Transverse colon (tissue), 4 donors: ENCODE measurements around the gene TCF19. TPM values are rescaled to one million over a fixed set of nuclear protein-coding genes. Genes with fewer than 3 reads are reported as not detected.
A peak's percentile ranks its signal among the peaks of the same experiment; 100 is the strongest.

Experiments
- DNase-seq: peaks from one replicate; pipeline ENCODE4 v3.0.0-alpha.2; 2019
- H3K27ac ChIP-seq, 4 donors: fragments of 200-600 bp; sonication (generic); 2 replicates each; pipeline ENCODE4 v1.5.1; 2016 to 2018; ENCODE audit warnings: inconsistent platforms in 4 of 4
- H3K27me3 ChIP-seq: fragments of 200-600 bp; sonication (generic); 2 replicates; pipeline ENCODE4 v1.5.1; 2017; ENCODE audit warnings: inconsistent platforms
- H3K36me3 ChIP-seq, 4 donors: fragments of 200-600 bp; sonication (generic); 2 replicates each; pipeline ENCODE4 v1.5.1; 2017 to 2019; ENCODE audit warnings: inconsistent platforms in 4 of 4
- H3K4me1 ChIP-seq, 4 donors: fragments of 200-600 bp; sonication (generic); 2 replicates each; pipeline ENCODE4 v1.5.1; 2017 to 2020; ENCODE audit warnings: inconsistent platforms in 4 of 4
- H3K4me3 ChIP-seq, 4 donors: fragments of 200-600 bp; sonication (generic); 1 replicate in 1 of 4; 2 replicates in 3 of 4; pipeline versions ENCODE4 v1.5.1 to v1.6.1; 2017 to 2019; ENCODE audit warnings: inconsistent platforms in 4 of 4
- H3K9me3 ChIP-seq, 2 donors: fragments of 200-600 bp; sonication (generic); 2 replicates each; pipeline ENCODE4 v1.5.1; 2017 to 2019; ENCODE audit warnings: inconsistent platforms in 2 of 2
- EP300 ChIP-seq: sonication (generic); formaldehyde crosslinking; IDR thresholded peaks from one replicate; pipeline ENCODE4 v1.6.1; 2017; ENCODE audit warnings: antibody characterized with exemption, low read depth
- POLR2A ChIP-seq: fragments of 450-650 bp; IDR thresholded peaks from one replicate; pipeline ENCODE4 v1.6.1; 2016; ENCODE audit warnings: antibody characterized with exemption, mild to moderate bottlenecking, moderate library complexity
- POLR2AphosphoS5 ChIP-seq, 3 donors: sonication (generic); formaldehyde crosslinking; IDR thresholded peaks; one replicate each; pipeline ENCODE4 v1.6.1; 2016; ENCODE audit warnings: antibody characterized with exemption in 3 of 3
- WGBS, 2 donors: methylation state at CpG; one replicate each; pipeline ENCODE4 v1.1.5; 2018; ENCODE audit warnings: low coverage in 1 of 2; 5-methylcytosine and 5-hydroxymethylcytosine counted together
- in situ Hi-C, 4 donors: fragments of 200-750 bp; cut with MboI; loops; one replicate each; pipeline versions ENCODE4 v1.15.0 to v1.15.1; 2017; ENCODE audit warnings: low sequenced_read_pairs in 3 of 4, low pct_ligation_motif_present in 1 of 4, low pct_unique_long_range_greater_than_20kb in 1 of 4
- intact Hi-C: fragments of 100-400 bp; cut with DNase I; formaldehyde crosslinking; loops from one replicate; pipeline ENCODE4 v1.15.1; 2023; ENCODE audit warnings: low total_unique reads
- total RNA-seq, 4 donors: library from RNA; depleted of rRNA; stranded (reverse); fragments of >200 nt; gene quantifications; one replicate each; pipeline ENCODE4 v1.1.0, GENCODE V29; 2016
- TF ChIP-seq, protein P1 (sequence below), 5 experiments: fragments of 200-600 bp in 3 of 5; fragments of 450-650 bp in 2 of 5; sonication (generic) in 3 of 5; IDR thresholded peaks; 1 replicate in 2 of 5; 2 replicates in 3 of 5; pipeline ENCODE4 v1.5.1; 2016 to 2017; ENCODE audit warnings: antibody characterized with exemption in 5 of 5, inconsistent platforms in 3 of 5, mild to moderate bottlenecking in 2 of 5, moderate library complexity in 1 of 5

Gene TCF19
- total RNA-seq, 4 donors from 2014 or later = 1.6 to 5.2 (median 3.1) TPM

DNA sequence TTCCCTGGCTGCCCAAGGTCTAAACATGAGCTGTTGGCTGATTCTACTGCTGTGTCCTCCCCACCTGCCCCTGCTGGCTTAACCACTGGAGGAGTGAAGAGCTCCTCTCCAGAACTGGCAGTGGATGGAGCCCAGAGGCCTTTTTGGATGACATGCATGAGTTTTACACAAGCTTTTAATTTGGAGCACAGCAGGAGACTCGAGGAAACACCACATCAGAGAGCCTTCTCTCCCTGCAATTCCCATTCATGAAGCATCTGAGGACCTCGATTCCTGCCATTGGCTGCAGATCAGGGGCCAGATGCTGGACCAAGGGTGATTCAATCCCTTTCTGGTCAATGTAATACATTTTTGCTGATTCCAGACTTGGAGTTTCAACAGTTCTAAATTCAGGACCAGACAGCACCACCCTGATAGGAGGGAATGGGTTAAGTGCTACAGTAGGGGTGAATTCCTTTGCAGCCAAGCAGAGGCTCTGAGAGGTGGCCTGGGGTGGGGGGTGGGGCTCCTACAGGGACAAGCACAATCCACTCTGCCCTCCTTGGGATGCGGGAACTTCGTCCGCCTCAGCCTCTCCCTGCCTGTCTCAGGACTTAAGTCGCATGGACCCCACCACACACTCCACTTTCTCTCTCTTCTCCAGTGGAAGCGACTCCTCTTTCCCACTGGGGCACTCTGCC, 44.4 kb upstream of the TCF19 start:
- WGBS, 2 donors = 81% methylated on average over 7 of the region's 7 CpGs; no CpG with 5 or more reads in 1 of the 2 donors
- intact Hi-C loops = no loop called here
- H3K4me3 ChIP-seq = no peak overlapping the region
- H3K36me3 ChIP-seq = no peaks in the 10 kb centered on the region
- no peaks in the 10 kb centered on the region for H3K9me3 ChIP-seq
- in situ Hi-C loops = no loop called here
- no peaks in the 10 kb centered on the region for H3K27me3 ChIP-seq
- H3K4me1 ChIP-seq = peaks cover 12 to 21% (median 17%) of the 10 kb centered on the region in 4 donors
- no peak for DNase-seq
- TF ChIP-seq, protein P1, sequence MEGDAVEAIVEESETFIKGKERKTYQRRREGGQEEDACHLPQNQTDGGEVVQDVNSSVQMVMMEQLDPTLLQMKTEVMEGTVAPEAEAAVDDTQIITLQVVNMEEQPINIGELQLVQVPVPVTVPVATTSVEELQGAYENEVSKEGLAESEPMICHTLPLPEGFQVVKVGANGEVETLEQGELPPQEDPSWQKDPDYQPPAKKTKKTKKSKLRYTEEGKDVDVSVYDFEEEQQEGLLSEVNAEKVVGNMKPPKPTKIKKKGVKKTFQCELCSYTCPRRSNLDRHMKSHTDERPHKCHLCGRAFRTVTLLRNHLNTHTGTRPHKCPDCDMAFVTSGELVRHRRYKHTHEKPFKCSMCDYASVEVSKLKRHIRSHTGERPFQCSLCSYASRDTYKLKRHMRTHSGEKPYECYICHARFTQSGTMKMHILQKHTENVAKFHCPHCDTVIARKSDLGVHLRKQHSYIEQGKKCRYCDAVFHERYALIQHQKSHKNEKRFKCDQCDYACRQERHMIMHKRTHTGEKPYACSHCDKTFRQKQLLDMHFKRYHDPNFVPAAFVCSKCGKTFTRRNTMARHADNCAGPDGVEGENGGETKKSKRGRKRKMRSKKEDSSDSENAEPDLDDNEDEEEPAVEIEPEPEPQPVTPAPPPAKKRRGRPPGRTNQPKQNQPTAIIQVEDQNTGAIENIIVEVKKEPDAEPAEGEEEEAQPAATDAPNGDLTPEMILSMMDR (IDR thresholded peaks at IDR 0.05) = no peak
- no peak for TF ChIP-seq POLR2A
- TF ChIP-seq POLR2AphosphoS5 (IDR thresholded peaks at IDR 0.05) = no peak
- no peak for TF ChIP-seq EP300
- peak overlapping the region; percentile 60 to 79 (median 76) for H3K27ac ChIP-seq

DNA sequence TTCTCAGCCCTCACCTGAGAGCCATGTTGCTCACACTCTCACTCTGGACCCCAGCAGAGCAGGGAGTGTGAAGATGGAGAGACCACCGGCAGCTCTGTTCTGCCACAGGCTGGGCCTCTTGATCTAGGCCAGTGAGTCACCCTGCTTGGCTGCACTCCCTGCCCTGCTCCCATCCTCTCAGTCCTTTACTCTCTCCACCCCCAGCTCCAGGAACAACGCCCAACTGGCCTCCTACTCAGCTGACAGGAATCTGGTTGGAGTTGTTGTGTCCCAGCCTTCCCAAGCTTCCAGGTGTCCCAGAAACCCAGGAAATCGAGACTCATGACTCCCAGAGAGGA, 43.9 kb upstream of the TCF19 start, which contains the start of gene PSORS1C1:
TSS of gene PSORS1C1 (plus strand) at position 260 of the 338 bp plus-strand sequence. CDS start 14,833 bp downstream, outside the sequence.
- WGBS, 2 donors = 5% methylated on average over 3 of the region's 3 CpGs; no CpG with 5 or more reads in 1 of the 2 donors
- H3K4me3 ChIP-seq = peak within 1 kb of the TSS in 2 of 4 donors; percentile 12 to 43
- no peaks in the 10 kb centered on the region for H3K27me3 ChIP-seq
- TF ChIP-seq EP300 (no peak), POLR2A (peak; percentile 43), POLR2AphosphoS5 (IDR thresholded peaks at IDR 0.05) (peak in 2 of 3 donors; percentile 54 to 74)
- TF ChIP-seq, protein P1 (IDR thresholded peaks at IDR 0.05) = no peak
- no peaks in the 10 kb centered on the region for H3K36me3 ChIP-seq
- intact Hi-C loops (no loop called here), in situ Hi-C loops (no loop called here)
- H3K9me3 ChIP-seq = no peaks in the 10 kb centered on the region
- peaks cover 12 to 21% (median 17%) of the 10 kb centered on the region in 4 donors for H3K4me1 ChIP-seq
- peak; percentile 88 for DNase-seq
- peak within 1 kb of the TSS; percentile 60 to 79 (median 76) for H3K27ac ChIP-seq

DNA sequence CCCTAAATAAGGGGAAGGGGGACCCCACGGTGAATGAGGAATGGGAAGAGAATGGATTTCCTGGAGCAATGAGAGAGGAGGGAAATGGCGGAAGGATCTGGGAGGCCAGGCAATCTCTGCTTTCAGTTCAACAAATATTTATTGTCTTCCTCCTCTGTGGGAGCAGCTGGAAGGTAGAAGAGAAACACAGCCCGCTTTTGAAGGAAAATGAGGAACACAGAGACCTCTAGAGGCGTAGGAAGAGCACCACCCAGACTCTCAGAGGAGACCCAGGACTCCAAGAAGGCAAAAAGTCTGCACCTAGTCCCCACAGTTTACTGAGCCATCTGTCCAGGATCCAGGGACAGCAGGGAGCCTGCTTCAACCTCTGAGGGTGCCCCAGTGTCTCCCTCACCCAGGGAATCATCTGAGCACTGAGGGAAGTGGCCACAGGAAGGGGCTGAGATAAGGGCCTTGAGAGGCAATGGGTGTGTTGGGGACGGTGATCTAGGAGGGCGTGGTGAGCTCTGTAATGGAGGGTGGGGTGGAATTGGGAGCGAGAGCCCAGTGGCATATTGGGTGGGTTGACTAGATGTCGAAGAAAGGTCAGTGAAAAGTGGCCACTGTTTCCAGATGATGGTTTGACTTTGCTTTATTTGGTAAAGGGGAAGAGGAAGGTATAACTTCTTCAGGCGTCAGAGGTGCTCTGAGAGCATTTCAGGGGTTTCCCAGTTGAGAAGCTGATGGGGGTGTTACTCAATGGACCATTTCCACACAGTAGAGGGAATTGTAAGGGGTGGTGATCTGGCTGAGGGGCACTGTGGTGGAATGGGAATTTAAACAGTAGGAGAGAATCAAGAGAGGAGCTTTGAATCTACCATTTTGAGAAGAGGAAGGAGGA, 43.2 kb upstream of the TCF19 start:
- 32 to 45% methylated on average over 6 to 9 of the region's 9 CpGs for WGBS, 2 donors
- DNase-seq = no peak
- Histone ChIP-seq H3K4me1 (peaks cover 12 to 21% (median 17%) of the 10 kb centered on the region in 4 donors), H3K4me3 (peak overlapping the region in 2 of 4 donors; percentile 12 to 43), H3K9me3 (no peaks in the 10 kb centered on the region), H3K27ac (peak overlapping the region; percentile 60 to 79 (median 76)), H3K36me3 (no peaks in the 10 kb centered on the region), H3K27me3 (no peaks in the 10 kb centered on the region)
- in situ Hi-C loops (no loop called here), intact Hi-C loops (no loop called here)
- TF ChIP-seq, protein P1 (IDR thresholded peaks at IDR 0.05) = peak in 2 of 5 experiments; percentile 21 to 31
- TF ChIP-seq POLR2AphosphoS5 (IDR thresholded peaks at IDR 0.05) = no peak

DNA sequence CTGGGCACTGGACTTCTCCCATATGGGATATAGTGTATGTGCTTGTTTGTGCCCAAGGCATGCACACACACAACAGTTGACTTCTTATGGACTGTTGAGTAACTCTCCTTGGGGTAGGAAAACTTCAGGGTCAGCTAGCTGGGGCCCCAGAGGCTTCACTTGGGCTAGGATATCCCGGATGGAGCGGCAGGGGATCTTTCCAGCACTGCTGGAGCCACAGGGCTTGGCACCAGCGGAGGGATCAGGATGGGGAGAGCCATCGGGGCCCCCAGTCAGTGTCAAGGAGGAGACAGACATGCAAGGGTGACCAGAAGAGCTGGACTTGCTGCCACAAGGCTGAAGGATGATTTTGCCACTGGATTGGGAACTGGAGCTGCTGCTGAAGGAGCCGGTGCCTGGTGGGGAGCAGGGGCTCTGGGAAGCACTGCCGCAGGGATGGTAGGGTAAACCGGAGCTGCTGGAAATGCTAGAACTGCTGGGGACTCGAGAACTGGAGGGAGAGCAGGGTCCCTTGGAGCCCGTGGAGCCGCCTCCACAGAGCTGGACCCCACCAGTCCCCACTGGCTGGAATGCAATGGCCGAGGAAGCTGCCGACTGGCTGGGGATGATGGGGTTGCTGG, 42.3 kb upstream of the TCF19 start:
- no peak for DNase-seq
- TF ChIP-seq POLR2A (no peak), EP300 (no peak), POLR2AphosphoS5 (IDR thresholded peaks at IDR 0.05) (no peak)
- TF ChIP-seq, protein P1 (IDR thresholded peaks at IDR 0.05) = no peak
- WGBS, 2 donors = 93% methylated on average over 12 of the region's 12 CpGs; no CpG with 5 or more reads in 1 of the 2 donors
- in situ Hi-C loops (no loop called here), intact Hi-C loops (no loop called here)
- Histone ChIP-seq H3K9me3 (no peaks in the 10 kb centered on the region), H3K4me1 (peaks cover 12 to 21% (median 17%) of the 10 kb centered on the region in 4 donors), H3K36me3 (no peaks in the 10 kb centered on the region), H3K4me3 (no peak overlapping the region), H3K27ac (peak overlapping the region in 1 of 4 donors; percentile 79), H3K27me3 (no peaks in the 10 kb centered on the region)
